H1 (cell line): ENCODE data around the gene STK16.

Experiments
- CBX5 ChIP-seq: fragments of 300-800, 300-1000 bp; sonication (generic); IDR thresholded peaks from 2 replicates; pipeline ENCODE4 v1.7.1; 2016; ENCODE audit warnings: antibody characterized with exemption, low read length, low read depth
- JUND ChIP-seq: IDR thresholded peaks from 2 replicates; pipeline ENCODE4 v1.6.1; 2011; ENCODE audit warnings: mild to moderate bottlenecking, improper control_type of control experiment, low read length
- POLR2A ChIP-seq, 2 experiments: IDR thresholded peaks; 1 replicate in 1 of 2; 2 replicates in 1 of 2; pipeline ENCODE4 v1.6.1; 2011; ENCODE audit warnings: low read depth in 2 of 2, low read length in 2 of 2, mild to moderate bottlenecking in 2 of 2; ENCODE audit errors: control extremely low read depth in 1 of 2
- SP1 ChIP-seq: IDR thresholded peaks from 2 replicates; pipeline ENCODE4 v1.6.1; 2011; ENCODE audit warnings: low read depth, low read length
- SP2 ChIP-seq: IDR thresholded peaks from 2 replicates; pipeline ENCODE4 v1.6.1; 2012; ENCODE audit warnings: mild to moderate bottlenecking, low read length, inconsistent platforms
- TF ChIP-seq, protein P1 (sequence below), 3 experiments: IDR thresholded peaks; 1 replicate in 2 of 3; 2 replicates in 1 of 3; pipeline versions ENCODE4 v1.5.1 to v1.6.1; 2011; ENCODE audit warnings: low read length in 3 of 3, mild to moderate bottlenecking in 3 of 3, inconsistent platforms in 2 of 3, low read depth in 1 of 3, moderate library complexity in 1 of 3; ENCODE audit not compliant: insufficient read depth in 1 of 3; ENCODE audit errors: control extremely low read depth in 1 of 3
- TF ChIP-seq, protein P2 (sequence below): IDR thresholded peaks from 2 replicates; pipeline ENCODE4 v1.6.1; 2012; ENCODE audit warnings: inconsistent platforms
- TF ChIP-seq, protein P3 (sequence below): IDR thresholded peaks from 2 replicates; pipeline ENCODE4 v1.6.1; 2012; ENCODE audit warnings: low read length, inconsistent platforms

DNA sequence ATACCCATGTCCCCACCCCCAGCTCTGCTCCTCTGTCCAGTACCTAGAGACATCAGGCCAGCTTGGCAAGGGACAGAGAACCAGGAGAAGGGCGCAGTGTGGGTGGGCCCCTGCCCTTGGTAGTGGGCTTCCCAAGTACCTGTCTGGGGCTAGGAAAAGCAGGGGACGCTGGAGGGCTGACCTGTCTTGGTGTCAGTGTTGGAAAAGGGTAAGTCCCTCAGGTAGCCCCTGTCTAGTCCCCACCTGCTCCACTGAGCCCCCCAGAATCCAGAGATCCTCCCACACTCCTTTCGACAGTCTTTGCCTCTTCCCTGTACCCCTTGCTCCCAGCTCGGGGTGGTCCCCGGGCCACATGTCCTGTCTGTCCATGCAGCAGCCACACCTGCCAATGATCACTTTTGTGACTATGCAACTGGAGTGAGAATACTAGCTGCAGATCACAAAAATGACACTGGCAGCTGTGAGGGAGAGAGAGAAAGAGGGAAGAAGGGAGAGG lies 48.5 kb downstream of the STK16 start:
- TF ChIP-seq CBX5 (no peak), SP2 (no peak), POLR2A (IDR thresholded peaks at IDR 0.05; ENCODE audit: control extremely low read depth in 1 of 2, low read depth in 2 of 2, low read length in 2 of 2) (no peak), JUND (no peak), SP1 (no peak)
- TF ChIP-seq, protein P1, sequence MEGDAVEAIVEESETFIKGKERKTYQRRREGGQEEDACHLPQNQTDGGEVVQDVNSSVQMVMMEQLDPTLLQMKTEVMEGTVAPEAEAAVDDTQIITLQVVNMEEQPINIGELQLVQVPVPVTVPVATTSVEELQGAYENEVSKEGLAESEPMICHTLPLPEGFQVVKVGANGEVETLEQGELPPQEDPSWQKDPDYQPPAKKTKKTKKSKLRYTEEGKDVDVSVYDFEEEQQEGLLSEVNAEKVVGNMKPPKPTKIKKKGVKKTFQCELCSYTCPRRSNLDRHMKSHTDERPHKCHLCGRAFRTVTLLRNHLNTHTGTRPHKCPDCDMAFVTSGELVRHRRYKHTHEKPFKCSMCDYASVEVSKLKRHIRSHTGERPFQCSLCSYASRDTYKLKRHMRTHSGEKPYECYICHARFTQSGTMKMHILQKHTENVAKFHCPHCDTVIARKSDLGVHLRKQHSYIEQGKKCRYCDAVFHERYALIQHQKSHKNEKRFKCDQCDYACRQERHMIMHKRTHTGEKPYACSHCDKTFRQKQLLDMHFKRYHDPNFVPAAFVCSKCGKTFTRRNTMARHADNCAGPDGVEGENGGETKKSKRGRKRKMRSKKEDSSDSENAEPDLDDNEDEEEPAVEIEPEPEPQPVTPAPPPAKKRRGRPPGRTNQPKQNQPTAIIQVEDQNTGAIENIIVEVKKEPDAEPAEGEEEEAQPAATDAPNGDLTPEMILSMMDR (IDR thresholded peaks at IDR 0.05; ENCODE audit: control extremely low read depth in 1 of 3, insufficient read depth in 1 of 3, low read depth in 1 of 3, low read length in 3 of 3): no peak
- TF ChIP-seq, protein P2, sequence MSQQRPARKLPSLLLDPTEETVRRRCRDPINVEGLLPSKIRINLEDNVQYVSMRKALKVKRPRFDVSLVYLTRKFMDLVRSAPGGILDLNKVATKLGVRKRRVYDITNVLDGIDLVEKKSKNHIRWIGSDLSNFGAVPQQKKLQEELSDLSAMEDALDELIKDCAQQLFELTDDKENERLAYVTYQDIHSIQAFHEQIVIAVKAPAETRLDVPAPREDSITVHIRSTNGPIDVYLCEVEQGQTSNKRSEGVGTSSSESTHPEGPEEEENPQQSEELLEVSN: no peak
- TF ChIP-seq, protein P3, sequence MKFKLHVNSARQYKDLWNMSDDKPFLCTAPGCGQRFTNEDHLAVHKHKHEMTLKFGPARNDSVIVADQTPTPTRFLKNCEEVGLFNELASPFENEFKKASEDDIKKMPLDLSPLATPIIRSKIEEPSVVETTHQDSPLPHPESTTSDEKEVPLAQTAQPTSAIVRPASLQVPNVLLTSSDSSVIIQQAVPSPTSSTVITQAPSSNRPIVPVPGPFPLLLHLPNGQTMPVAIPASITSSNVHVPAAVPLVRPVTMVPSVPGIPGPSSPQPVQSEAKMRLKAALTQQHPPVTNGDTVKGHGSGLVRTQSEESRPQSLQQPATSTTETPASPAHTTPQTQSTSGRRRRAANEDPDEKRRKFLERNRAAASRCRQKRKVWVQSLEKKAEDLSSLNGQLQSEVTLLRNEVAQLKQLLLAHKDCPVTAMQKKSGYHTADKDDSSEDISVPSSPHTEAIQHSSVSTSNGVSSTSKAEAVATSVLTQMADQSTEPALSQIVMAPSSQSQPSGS: no peak
